Fibroblast of skin of left quadriceps (primary cell): ENCODE measurements around the gene TRIM62.
"Not testable (repeated sequence)": the region's sequence is repeated elsewhere in the genome, so short reads cannot be mapped to it uniquely, and the experiment has no call there.

Experiments used
- DNase-seq, 2 experiments: peaks; one replicate each; pipeline ENCODE4 v3.0.0-alpha.2; 2013; ENCODE audit warnings: low read depth in 2 of 2

TRIM62 gene

GRCh38 chr1:33133478-33134105 is 48.3 kb downstream of the TRIM62 start:
- DNase-seq: no peak

GRCh38 chr1:33132549-33132948 is 49.3 kb downstream of the TRIM62 start:
- DNase-seq: no peak

GRCh38 chr1:33131191-33131590 is 50.7 kb downstream of the TRIM62 start:
- no peak for DNase-seq

GRCh38 chr1:33130297-33130696 is 51.5 kb downstream of the TRIM62 start:
- no peak for DNase-seq

- DNase-seq: no peak
Measured at GRCh38 chr1:33128781-33129180, 53.1 kb downstream of the TRIM62 start.

- peak; percentile 99 for DNase-seq
Measured at GRCh38 chr1:33127001-33127823, 54.6 kb downstream of the TRIM62 start.

GRCh38 chr1:33126411-33127000 is 55.3 kb downstream of the TRIM62 start:
- no peak for DNase-seq

- DNase-seq: not testable (repeated sequence)
Measured at GRCh38 chr1:33124647-33125046, 57.2 kb downstream of the TRIM62 start.

- no peak for DNase-seq
Measured at GRCh38 chr1:33123266-33123665, 58.6 kb downstream of the TRIM62 start.

- no peak for DNase-seq
Measured at GRCh38 chr1:33122483-33123178, 59.2 kb downstream of the TRIM62 start.

GRCh38 chr1:33121728-33122127 is 60.1 kb downstream of the TRIM62 start:
- no peak for DNase-seq

- no peak for DNase-seq
Measured at GRCh38 chr1:33120436-33121231, 61.2 kb downstream of the TRIM62 start.

GRCh38 chr1:33119532-33120217 is 62.2 kb downstream of the TRIM62 start:
- no peak for DNase-seq

- DNase-seq: no peak
Measured at GRCh38 chr1:33119050-33119449, 62.8 kb downstream of the TRIM62 start.

GRCh38 chr1:33118274-33118673 is 63.6 kb downstream of the TRIM62 start:
- no peak for DNase-seq

- DNase-seq: no peak
Measured at GRCh38 chr1:33117440-33118085, 64.3 kb downstream of the TRIM62 start.

- no peak for DNase-seq
Measured at GRCh38 chr1:33111965-33112364, 69.9 kb downstream of the TRIM62 start.

GRCh38 chr1:33110477-33110876 is 71.4 kb downstream of the TRIM62 start:
- DNase-seq: no peak

- not testable (repeated sequence) for DNase-seq
Measured at GRCh38 chr1:33100119-33100415, 81.8 kb downstream of the TRIM62 start.

GRCh38 chr1:33099290-33100118 is 82.3 kb downstream of the TRIM62 start:
- peak; percentile 100 for DNase-seq
